ENCODE results near the gene ABCC8. TPM values are rescaled to one million over a fixed set of nuclear protein-coding genes. Genes with fewer than 3 reads are reported as not detected.

Gene ABCC8
- total and polyA plus RNA-seq, 5 experiments from 2014 or later: not detected

GRCh38 chr11:17478070-17478469, 1.4 kb upstream of the ABCC8 start:
- Mint-ChIP-seq H3K36me3 (no peaks in the 10 kb centered on the region), H3K4me1 (peaks cover 0 to 9% (median 3%) of the 10 kb centered on the region in 4 donors), H3K27ac (no peak overlapping the region), H3K9me3 (peaks cover 0 to 2% (median 0%) of the 10 kb centered on the region in 9 donors), H3K4me3 (no peak overlapping the region), H3K27me3 (peaks cover 23 to 69% (median 43%) of the 10 kb centered on the region in 5 donors)
- POLR2A ChIA-PET: no interaction called here
- DNase-seq: no peak
- no peak for ATAC-seq

GRCh38 chr11:17477361-17477760, 716 bp upstream of the ABCC8 start:
- peaks cover 0 to 9% (median 3%) of the 10 kb centered on the region in 4 donors for H3K4me1 Mint-ChIP-seq
- DNase-seq (no peak), ATAC-seq (no peak)
- H3K36me3 Mint-ChIP-seq: no peaks in the 10 kb centered on the region
- POLR2A ChIA-PET: no interaction called here
- H3K27me3 Mint-ChIP-seq: peaks cover 23 to 76% (median 45%) of the 10 kb centered on the region in 5 donors
- no peak overlapping the region for H3K4me3 Mint-ChIP-seq
- no peaks in the 10 kb centered on the region for H3K9me3 Mint-ChIP-seq
- H3K27ac Mint-ChIP-seq: no peak overlapping the region

- Mint-ChIP-seq H3K4me1 (peaks cover 0 to 9% (median 3%) of the 10 kb centered on the region in 4 donors), H3K36me3 (no peaks in the 10 kb centered on the region), H3K4me3 (no peak overlapping the region), H3K27ac (no peak overlapping the region), H3K27me3 (peaks cover 23 to 76% (median 45%) of the 10 kb centered on the region in 5 donors), H3K9me3 (no peaks in the 10 kb centered on the region)
- POLR2A ChIA-PET: no interaction called here
- DNase-seq (no peak), ATAC-seq (no peak)
Measured at GRCh38 chr11:17477084-17477333, 364 bp upstream of the ABCC8 start.

GRCh38 chr11:17475666-17476316, 854 bp downstream of the ABCC8 start:
- Mint-ChIP-seq H3K36me3 (no peaks in the 10 kb centered on the region), H3K27ac (no peak overlapping the region), H3K9me3 (no peaks in the 10 kb centered on the region), H3K4me3 (peak overlapping the region in 4 of 10 donors; percentile 9 to 55 (median 29)), H3K27me3 (peaks cover 22 to 84% (median 44%) of the 10 kb centered on the region in 5 donors), H3K4me1 (peaks cover 0 to 9% (median 3%) of the 10 kb centered on the region in 4 donors)
- ATAC-seq (no peak), DNase-seq (no peak)
- POLR2A ChIA-PET: no interaction called here

GRCh38 chr11:17473071-17473744, 3.4 kb downstream of the ABCC8 start:
- ATAC-seq: no peak
- no peaks in the 10 kb centered on the region for H3K9me3 Mint-ChIP-seq
- H3K4me1 Mint-ChIP-seq: peaks cover 0 to 5% (median 2%) of the 10 kb centered on the region in 4 donors
- POLR2A ChIA-PET: no interaction called here
- no peak for DNase-seq
- H3K4me3 Mint-ChIP-seq: no peak overlapping the region
- H3K27me3 Mint-ChIP-seq: peaks cover 19 to 65% (median 36%) of the 10 kb centered on the region in 5 donors
- no peak overlapping the region for H3K27ac Mint-ChIP-seq
- no peaks in the 10 kb centered on the region for H3K36me3 Mint-ChIP-seq

- Mint-ChIP-seq H3K4me3 (no peak overlapping the region), H3K4me1 (peaks cover 0 to 5% (median 2%) of the 10 kb centered on the region in 4 donors), H3K27ac (no peak overlapping the region), H3K36me3 (no peaks in the 10 kb centered on the region), H3K27me3 (peaks cover 15 to 57% (median 31%) of the 10 kb centered on the region in 5 donors), H3K9me3 (no peaks in the 10 kb centered on the region)
- DNase-seq (no peak), ATAC-seq (no peak)
- POLR2A ChIA-PET: no interaction called here
Measured at GRCh38 chr11:17472467-17472866, 4.2 kb downstream of the ABCC8 start.

- POLR2A ChIA-PET: no interaction called here
- ATAC-seq (no peak), DNase-seq (no peak)
- no peak overlapping the region for H3K27ac Mint-ChIP-seq
- H3K27me3 Mint-ChIP-seq: peaks cover 14 to 50% (median 31%) of the 10 kb centered on the region in 5 donors
- no peak overlapping the region for H3K4me3 Mint-ChIP-seq
- H3K4me1 Mint-ChIP-seq: peaks cover 0 to 3% (median 1%) of the 10 kb centered on the region in 4 donors
- H3K9me3 Mint-ChIP-seq: no peaks in the 10 kb centered on the region
- H3K36me3 Mint-ChIP-seq: no peaks in the 10 kb centered on the region
Measured at GRCh38 chr11:17471501-17471900, 5.1 kb downstream of the ABCC8 start.

- H3K36me3 Mint-ChIP-seq: no peaks in the 10 kb centered on the region
- no peak overlapping the region for H3K4me3 Mint-ChIP-seq
- ATAC-seq: no peak
- no peaks in the 10 kb centered on the region for H3K9me3 Mint-ChIP-seq
- no peak for DNase-seq
- POLR2A ChIA-PET: no interaction called here
- peaks cover 9 to 35% (median 22%) of the 10 kb centered on the region in 5 donors for H3K27me3 Mint-ChIP-seq
- no peaks in the 10 kb centered on the region for H3K4me1 Mint-ChIP-seq
- no peak overlapping the region for H3K27ac Mint-ChIP-seq
Measured at GRCh38 chr11:17469998-17470397, 6.6 kb downstream of the ABCC8 start.

- no peak for DNase-seq
- no peak for ATAC-seq
Measured at GRCh38 chr11:17468122-17468521, 8.5 kb downstream of the ABCC8 start.

GRCh38 chr11:17463546-17464174, 13.0 kb downstream of the ABCC8 start:
- ATAC-seq (no peak), DNase-seq (no peak)
- Mint-ChIP-seq H3K27me3 (peaks cover 0 to 4% (median 1%) of the 10 kb centered on the region in 5 donors), H3K9me3 (no peaks in the 10 kb centered on the region), H3K4me3 (no peak overlapping the region), H3K36me3 (no peaks in the 10 kb centered on the region), H3K4me1 (no peaks in the 10 kb centered on the region), H3K27ac (no peak overlapping the region)
- POLR2A ChIA-PET: no interaction called here

More at GRCh38 chr11:17468122-17468521, 8.5 kb downstream of the ABCC8 start:
- POLR2A ChIA-PET: no interaction called here
- H3K27ac Mint-ChIP-seq: no peak overlapping the region
- H3K4me1 Mint-ChIP-seq: no peaks in the 10 kb centered on the region
- no peaks in the 10 kb centered on the region for H3K36me3 Mint-ChIP-seq
- H3K4me3 Mint-ChIP-seq: no peak overlapping the region
- peaks cover 2 to 16% (median 8%) of the 10 kb centered on the region in 5 donors for H3K27me3 Mint-ChIP-seq
- no peaks in the 10 kb centered on the region for H3K9me3 Mint-ChIP-seq

- no peak for DNase-seq
- H3K4me3 Mint-ChIP-seq: no peak overlapping the region
- POLR2A ChIA-PET: no interaction called here
- H3K27me3 Mint-ChIP-seq: peaks cover 0 to 4% (median 1%) of the 10 kb centered on the region in 5 donors
- ATAC-seq: no peak
- H3K27ac Mint-ChIP-seq: no peak overlapping the region
- H3K4me1 Mint-ChIP-seq: no peaks in the 10 kb centered on the region
- no peaks in the 10 kb centered on the region for H3K36me3 Mint-ChIP-seq
- no peaks in the 10 kb centered on the region for H3K9me3 Mint-ChIP-seq
Measured at GRCh38 chr11:17462940-17463339, 13.7 kb downstream of the ABCC8 start.

- Mint-ChIP-seq H3K36me3 (no peaks in the 10 kb centered on the region), H3K4me3 (no peak overlapping the region), H3K27me3 (peaks cover under 1 to 15% (median 4%) of the 10 kb centered on the region in 5 donors), H3K9me3 (no peaks in the 10 kb centered on the region), H3K27ac (no peak overlapping the region), H3K4me1 (no peaks in the 10 kb centered on the region)
- no peak for DNase-seq
- ATAC-seq: no peak
- POLR2A ChIA-PET: no interaction called here
Measured at GRCh38 chr11:17460406-17460805, 16.2 kb downstream of the ABCC8 start.

- no peaks in the 10 kb centered on the region for H3K36me3 Mint-ChIP-seq
- H3K4me3 Mint-ChIP-seq: no peak overlapping the region
- no peak for DNase-seq
- peaks cover 1 to 15% (median 4%) of the 10 kb centered on the region in 5 donors for H3K27me3 Mint-ChIP-seq
- H3K9me3 Mint-ChIP-seq: no peaks in the 10 kb centered on the region
- POLR2A ChIA-PET: no interaction called here
- no peak for ATAC-seq
- H3K4me1 Mint-ChIP-seq: no peaks in the 10 kb centered on the region
- no peak overlapping the region for H3K27ac Mint-ChIP-seq
Measured at GRCh38 chr11:17459236-17459896, 17.3 kb downstream of the ABCC8 start.
